ENCODE measurements around the gene TUSC2.

DNA sequence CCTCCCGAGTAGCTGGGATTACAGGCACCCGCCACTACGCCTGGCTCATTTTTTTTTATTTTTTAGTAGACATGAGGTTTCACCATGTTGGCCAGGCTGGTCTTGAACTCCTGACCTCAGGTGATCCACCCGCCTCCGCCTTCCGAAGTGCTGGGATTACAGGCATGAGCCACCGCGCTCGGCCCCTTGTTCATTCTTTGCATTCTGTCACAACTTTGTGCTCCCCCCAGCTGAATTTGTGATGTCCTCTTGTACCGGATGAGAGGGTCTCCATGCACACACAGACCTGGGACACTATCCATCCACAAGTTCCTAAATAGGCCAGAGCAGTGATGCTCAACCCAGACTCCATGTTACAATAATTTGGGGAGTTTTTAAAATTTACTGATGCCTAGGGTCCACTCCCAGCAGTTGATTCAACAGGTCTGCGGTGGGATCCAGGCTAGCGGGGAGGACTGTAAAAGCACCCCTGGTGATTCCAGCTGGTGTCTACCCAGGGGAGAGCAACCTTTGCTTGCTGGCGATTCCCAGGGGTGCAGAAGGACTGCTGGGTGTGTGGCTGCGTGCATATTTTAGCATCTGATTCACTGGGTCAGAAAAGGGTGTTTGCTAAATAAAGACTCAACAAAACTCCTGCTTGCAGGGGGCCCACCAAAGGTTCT lies 11.6 kb upstream of the TUSC2 start:
- no peak for TF ChIP-seq SP2 (tag by site-specific recombination; IDR thresholded peaks at IDR 0.05)
- TF ChIP-seq CTCF (tag by site-specific recombination; IDR thresholded peaks at IDR 0.05), result no peak
- TF ChIP-seq ZNF274 (IDR thresholded peaks at IDR 0.05; ENCODE audit: low read length), result no peak
- TF ChIP-seq ZNF274 (tag by site-specific recombination; IDR thresholded peaks at IDR 0.05; ENCODE audit: borderline replicate concordance), result no peak
- TF ChIP-seq SP3 (tag by site-specific recombination; IDR thresholded peaks at IDR 0.05), result no peak
- no peak for TF ChIP-seq ZNF549 (tag by site-specific recombination; IDR thresholded peaks at IDR 0.05)
- no peak for TF ChIP-seq ZNF335 (tag by site-specific recombination; conservative IDR thresholded peaks at IDR 0.05)
- TF ChIP-seq ZBTB7A (tag by site-specific recombination; IDR thresholded peaks at IDR 0.05; ENCODE audit: low read depth), result no peak
- no peak for TF ChIP-seq ZNF266 (tag by site-specific recombination; IDR thresholded peaks at IDR 0.05; ENCODE audit: low read depth)
- no peak for TF ChIP-seq ZNF146 (tag by site-specific recombination; IDR thresholded peaks at IDR 0.05)
- no peak for TF ChIP-seq ZNF211 (tag by site-specific recombination; IDR thresholded peaks at IDR 0.05; ENCODE audit: low read depth)
- TF ChIP-seq ZNF292 (tag by site-specific recombination; IDR thresholded peaks at IDR 0.05; ENCODE audit: borderline replicate concordance, low read depth), result no peak
- no peak for TF ChIP-seq ZNF174 (tag by site-specific recombination; IDR thresholded peaks at IDR 0.05)
- no peak for TF ChIP-seq ZNF664 (tag by site-specific recombination; IDR thresholded peaks at IDR 0.05)
- TF ChIP-seq ZNF324 (tag by site-specific recombination; IDR thresholded peaks at IDR 0.05), result no peak
